Skin epidermis (tissue), 12 donors: ENCODE results near the gene NR2F1-AS1.
"Not testable (repeated sequence)": the region's sequence is repeated elsewhere in the genome, so short reads cannot be mapped to it uniquely, and the experiment has no call there.

ENCODE experiments used
- H3K27ac ChIP-seq, 21 experiments: fragments of 200-600 bp; sonication (generic) in 11 of 21; one replicate each; pipeline ENCODE4 v1.5.0; 2020; ENCODE audit warnings: mild to moderate bottlenecking in 3 of 21, inconsistent platforms in 2 of 21, moderate library complexity in 2 of 21
- H3K4me3 ChIP-seq, 7 experiments: fragments of 200-600 bp; sonication (generic) in 2 of 7; one replicate each; pipeline ENCODE4 v1.5.0; 2020; ENCODE audit warnings: inconsistent platforms in 2 of 7, mild to moderate bottlenecking in 2 of 7, moderate library complexity in 1 of 7

NR2F1-AS1 gene

DNA sequence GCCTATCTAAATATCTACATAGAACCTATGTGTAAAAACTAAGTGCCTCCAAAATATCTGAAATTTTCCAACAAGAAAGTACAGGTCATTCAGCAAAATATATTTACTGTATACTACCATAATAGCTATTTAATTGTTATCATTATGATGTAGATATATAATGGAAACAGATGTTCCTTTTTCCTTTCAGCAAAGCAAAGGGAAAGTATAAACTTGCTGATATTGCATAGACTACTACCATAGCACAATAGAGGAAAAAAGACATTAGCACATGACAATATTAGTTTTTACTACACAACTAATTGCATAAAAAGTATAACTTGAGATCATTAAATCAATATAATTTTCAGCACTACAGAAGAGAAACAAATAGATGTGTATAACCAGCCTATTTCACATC lies 14.9 kb downstream of the NR2F1-AS1 start:
- H3K27ac ChIP-seq = no peak overlapping the region
- H3K4me3 ChIP-seq = no peak overlapping the region

DNA sequence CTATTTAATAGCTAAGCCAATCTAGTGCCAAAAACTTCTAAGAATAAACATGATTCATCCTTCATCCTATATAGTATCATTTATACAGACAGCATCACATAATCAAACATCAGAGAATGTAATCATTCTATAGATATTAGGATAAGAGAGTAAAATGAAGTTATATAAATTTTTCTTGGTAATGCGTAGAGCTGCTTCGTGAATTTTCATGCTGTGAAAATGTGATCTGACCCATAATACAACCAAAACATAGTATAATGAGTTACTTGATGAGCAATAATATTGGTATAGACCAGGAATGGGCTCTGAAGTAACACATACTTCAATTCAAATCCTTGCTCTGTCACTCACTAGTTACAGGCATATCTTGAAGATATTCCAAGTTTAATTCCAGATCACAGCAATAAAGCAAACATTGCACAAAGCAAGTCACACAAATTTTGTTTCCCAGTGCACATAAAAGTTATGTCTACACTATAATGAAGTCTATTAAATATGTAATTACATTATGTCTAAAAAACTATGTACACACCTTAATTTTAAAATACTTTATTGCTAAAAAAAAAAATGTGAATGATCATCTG lies 23.9 kb downstream of the NR2F1-AS1 start:
- Histone ChIP-seq H3K27ac (no peak overlapping the region), H3K4me3 (no peak overlapping the region)

DNA sequence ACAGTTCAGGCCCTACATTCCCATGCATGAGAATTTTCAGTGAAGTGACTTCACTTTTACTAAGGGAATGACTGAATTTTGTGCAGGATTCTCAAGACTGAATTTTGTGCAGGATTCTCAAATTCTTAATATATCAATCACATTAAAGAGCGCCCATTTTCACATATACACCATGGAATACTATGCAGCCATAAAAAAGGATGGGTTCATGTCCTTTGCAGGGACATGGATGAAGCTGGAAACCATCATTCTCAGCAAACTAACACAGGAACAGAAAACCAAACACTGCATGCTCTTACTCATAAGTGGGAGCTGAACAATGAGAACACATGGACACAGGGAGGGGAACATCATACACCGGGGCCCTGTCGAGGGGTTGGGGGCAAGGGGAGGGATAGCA lies 31.4 kb downstream of the NR2F1-AS1 start:
- not testable (repeated sequence) for H3K4me3 ChIP-seq, H3K27ac ChIP-seq

- Histone ChIP-seq H3K27ac (no peak overlapping the region), H3K4me3 (no peak overlapping the region)
Observed at GRCh38 chr5:93545872-93546271, 35.1 kb downstream of the NR2F1-AS1 start.

DNA sequence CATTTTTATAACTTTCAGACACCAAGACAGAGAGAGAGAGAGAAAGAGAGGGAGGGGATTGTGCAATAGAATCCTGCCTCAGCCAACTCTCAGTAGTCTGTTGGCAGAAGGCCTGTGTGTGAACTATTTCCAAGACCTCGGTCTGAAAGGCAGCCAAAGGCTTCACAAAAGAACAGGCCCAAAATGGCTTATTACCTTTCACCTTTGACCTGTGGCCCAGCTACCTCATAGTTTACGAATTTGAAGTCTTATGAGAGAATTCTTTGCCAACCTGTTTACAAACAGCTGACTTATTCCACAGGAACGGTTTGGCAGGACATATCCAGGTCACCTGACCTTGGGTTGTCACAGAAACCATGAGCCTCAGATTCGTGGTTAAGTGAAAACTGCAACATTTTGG lies 48.6 kb downstream of the NR2F1-AS1 start:
- no peak overlapping the region for H3K27ac ChIP-seq
- H3K4me3 ChIP-seq = no peak overlapping the region

- H3K4me3 ChIP-seq, H3K27ac ChIP-seq: not testable (repeated sequence)
Observed at GRCh38 chr5:93521815-93522214, 59.2 kb downstream of the NR2F1-AS1 start.

- no peak overlapping the region for H3K4me3 ChIP-seq
- no peak overlapping the region for H3K27ac ChIP-seq
Observed at GRCh38 chr5:93519740-93520139, 61.3 kb downstream of the NR2F1-AS1 start.

GRCh38 chr5:93517828-93518227 lies 63.2 kb downstream of the NR2F1-AS1 start:
- Histone ChIP-seq H3K4me3 (no peak overlapping the region), H3K27ac (no peak overlapping the region)

GRCh38 chr5:93513298-93513697 lies 67.7 kb downstream of the NR2F1-AS1 start:
- no peak overlapping the region for H3K27ac ChIP-seq
- no peak overlapping the region for H3K4me3 ChIP-seq

DNA sequence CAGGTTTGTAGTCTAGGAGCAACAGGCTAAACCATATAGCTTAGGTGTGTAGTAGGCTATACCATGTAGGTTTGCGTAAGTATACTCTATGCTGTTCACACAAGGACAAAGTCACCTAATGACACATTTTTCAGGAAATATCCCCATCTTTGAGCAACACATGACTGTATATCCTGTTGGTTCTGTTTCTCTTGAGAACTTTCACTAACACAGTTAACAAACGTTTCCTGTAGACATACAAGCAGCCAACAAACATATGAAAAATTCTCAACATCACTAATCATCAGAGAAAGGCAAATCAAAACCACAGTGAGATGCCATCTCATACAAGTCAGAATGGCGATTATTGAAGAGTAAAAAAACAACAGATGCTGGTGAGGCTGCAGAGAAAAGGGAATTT lies 68.2 kb downstream of the NR2F1-AS1 start:
- Histone ChIP-seq H3K27ac (no peak overlapping the region), H3K4me3 (no peak overlapping the region)

DNA sequence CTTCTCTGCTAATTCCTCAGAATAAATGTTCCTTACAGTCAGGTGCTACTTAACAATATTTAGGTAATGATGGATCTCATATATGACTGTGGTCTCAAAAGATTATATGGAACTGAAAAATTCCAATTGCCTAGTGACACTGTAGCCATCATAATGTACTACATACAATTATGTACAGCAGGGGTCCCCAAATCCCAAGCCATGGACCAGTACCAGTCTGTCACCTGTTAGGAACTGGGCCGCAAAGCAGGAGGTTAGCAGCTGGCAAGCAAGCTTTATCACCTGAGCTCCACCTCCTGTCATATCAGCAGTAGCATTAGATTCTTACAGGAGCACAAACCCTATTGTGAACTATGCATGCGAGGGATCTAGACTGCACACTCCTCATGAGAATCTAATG lies 69.6 kb downstream of the NR2F1-AS1 start:
- Histone ChIP-seq H3K27ac (no peak overlapping the region), H3K4me3 (no peak overlapping the region)

GRCh38 chr5:93510626-93511380 lies 70.2 kb downstream of the NR2F1-AS1 start:
- Histone ChIP-seq H3K4me3 (no peak overlapping the region), H3K27ac (no peak overlapping the region)

DNA sequence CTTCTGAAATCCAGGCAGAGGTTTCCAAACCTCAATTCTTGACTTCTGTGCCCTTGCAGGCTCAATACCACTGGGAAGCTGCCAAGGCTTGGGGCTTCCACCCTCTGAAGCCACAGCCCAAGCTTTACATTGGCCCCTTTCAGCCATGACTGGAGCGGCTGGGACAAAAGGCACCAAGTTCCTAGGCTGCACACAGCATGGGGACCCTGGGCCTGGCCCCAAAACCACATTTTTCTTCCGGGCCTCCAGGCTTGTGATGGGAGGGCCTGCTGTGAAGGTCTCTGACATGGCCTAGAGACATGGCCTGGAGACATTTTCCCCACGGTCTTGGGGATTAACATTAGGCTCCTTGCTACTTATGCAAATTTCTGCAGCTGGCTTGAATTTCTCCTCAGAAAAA lies 75.5 kb downstream of the NR2F1-AS1 start:
- not testable (repeated sequence) for H3K4me3 ChIP-seq, H3K27ac ChIP-seq

- Histone ChIP-seq H3K4me3 (no peak overlapping the region), H3K27ac (peak overlapping the region in 2 of 21 experiments; percentile 27 to 30)
Observed at GRCh38 chr5:93503598-93504067, 77.4 kb downstream of the NR2F1-AS1 start.

- no peak overlapping the region for H3K4me3 ChIP-seq
- no peak overlapping the region for H3K27ac ChIP-seq
Observed at GRCh38 chr5:93497096-93497495, 83.9 kb downstream of the NR2F1-AS1 start.

DNA sequence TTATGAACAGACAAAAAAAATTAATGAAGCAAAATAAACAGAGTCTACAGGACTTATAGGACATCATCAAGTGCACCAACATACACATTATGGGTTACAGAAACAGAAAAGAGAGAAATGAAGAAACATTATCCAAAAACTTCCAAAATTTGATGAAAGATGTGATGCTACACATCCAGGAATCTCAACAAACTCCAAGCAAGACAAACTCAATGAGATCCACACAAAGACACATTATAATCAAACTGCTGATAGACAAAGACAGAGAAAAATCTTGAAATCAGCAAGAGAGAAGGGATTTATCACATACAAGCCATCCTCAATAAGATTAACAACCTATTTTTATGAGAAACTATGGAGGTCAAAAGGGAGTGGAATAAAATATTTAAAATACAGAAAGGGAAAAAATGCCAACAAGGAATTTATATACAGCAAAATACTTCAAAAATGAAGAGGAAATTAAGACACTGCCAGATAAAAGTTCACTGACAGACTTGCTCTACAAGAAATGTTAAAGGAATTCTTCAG lies 101.0 kb downstream of the NR2F1-AS1 start:
- no peak overlapping the region for H3K27ac ChIP-seq
- H3K4me3 ChIP-seq = no peak overlapping the region

- no peak overlapping the region for H3K4me3 ChIP-seq
- no peak overlapping the region for H3K27ac ChIP-seq
Observed at GRCh38 chr5:93477816-93478215, 103.2 kb downstream of the NR2F1-AS1 start.

GRCh38 chr5:93476251-93476742 lies 104.7 kb downstream of the NR2F1-AS1 start:
- Histone ChIP-seq H3K27ac (no peak overlapping the region), H3K4me3 (no peak overlapping the region)

GRCh38 chr5:93462916-93463315 lies 118.1 kb downstream of the NR2F1-AS1 start:
- no peak overlapping the region for H3K4me3 ChIP-seq
- H3K27ac ChIP-seq = no peak overlapping the region

DNA sequence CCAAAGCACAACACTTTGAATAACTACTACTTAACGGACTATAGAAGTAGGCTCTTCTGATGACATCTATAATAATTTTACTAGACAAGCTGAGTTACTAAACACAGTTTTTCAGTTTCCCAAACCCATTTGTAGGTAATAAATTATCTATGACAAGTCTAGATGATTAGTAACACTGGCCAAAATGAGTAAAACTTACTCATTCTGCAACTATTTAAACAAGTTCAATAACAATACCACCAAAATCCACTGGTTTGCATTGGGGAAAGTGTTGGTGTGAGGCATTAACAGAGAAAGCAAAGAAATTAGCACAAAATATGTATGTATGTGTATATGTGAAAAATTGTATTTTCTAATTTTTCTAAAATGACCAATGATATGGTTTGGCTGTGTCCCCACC lies 119.3 kb downstream of the NR2F1-AS1 start:
- Histone ChIP-seq H3K4me3 (no peak overlapping the region), H3K27ac (no peak overlapping the region)

DNA sequence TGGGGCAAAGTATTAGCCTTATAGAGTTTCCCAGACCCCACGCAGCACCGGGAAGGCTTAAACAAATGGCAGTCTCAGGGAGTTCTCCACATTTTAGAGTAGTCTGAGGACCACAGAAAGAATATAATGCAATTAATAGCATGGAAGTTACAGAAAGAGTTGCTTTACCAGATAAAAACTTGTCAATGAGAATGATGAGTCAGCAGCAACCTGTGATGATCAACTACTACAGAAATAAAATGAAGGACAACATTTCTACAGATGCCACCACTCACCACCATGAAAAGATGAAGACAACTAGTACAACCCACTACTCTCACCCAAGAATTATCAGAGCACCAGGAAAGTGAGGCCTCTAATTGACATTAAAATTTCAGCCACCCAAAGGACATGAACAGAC lies 120.7 kb downstream of the NR2F1-AS1 start:
- Histone ChIP-seq H3K27ac (no peak overlapping the region), H3K4me3 (no peak overlapping the region)
